NT2/D1 (cell line): Measurements from ENCODE around the gene AEBP1.

Experiments used
- SUZ12 ChIP-seq: IDR thresholded peaks from 2 replicates; pipeline ENCODE4 v1.6.1; 2011; ENCODE audit not compliant: insufficient read length, insufficient read depth; ENCODE audit errors: extremely low read depth
- YY1 ChIP-seq: IDR thresholded peaks from 2 replicates; pipeline ENCODE4 v1.6.1; 2011; ENCODE audit not compliant: insufficient read length, insufficient read depth
- ZNF274 ChIP-seq: IDR thresholded peaks from 2 replicates; pipeline ENCODE4 v1.6.1; 2011; ENCODE audit warnings: mild to moderate bottlenecking, low read depth, low read length

DNA sequence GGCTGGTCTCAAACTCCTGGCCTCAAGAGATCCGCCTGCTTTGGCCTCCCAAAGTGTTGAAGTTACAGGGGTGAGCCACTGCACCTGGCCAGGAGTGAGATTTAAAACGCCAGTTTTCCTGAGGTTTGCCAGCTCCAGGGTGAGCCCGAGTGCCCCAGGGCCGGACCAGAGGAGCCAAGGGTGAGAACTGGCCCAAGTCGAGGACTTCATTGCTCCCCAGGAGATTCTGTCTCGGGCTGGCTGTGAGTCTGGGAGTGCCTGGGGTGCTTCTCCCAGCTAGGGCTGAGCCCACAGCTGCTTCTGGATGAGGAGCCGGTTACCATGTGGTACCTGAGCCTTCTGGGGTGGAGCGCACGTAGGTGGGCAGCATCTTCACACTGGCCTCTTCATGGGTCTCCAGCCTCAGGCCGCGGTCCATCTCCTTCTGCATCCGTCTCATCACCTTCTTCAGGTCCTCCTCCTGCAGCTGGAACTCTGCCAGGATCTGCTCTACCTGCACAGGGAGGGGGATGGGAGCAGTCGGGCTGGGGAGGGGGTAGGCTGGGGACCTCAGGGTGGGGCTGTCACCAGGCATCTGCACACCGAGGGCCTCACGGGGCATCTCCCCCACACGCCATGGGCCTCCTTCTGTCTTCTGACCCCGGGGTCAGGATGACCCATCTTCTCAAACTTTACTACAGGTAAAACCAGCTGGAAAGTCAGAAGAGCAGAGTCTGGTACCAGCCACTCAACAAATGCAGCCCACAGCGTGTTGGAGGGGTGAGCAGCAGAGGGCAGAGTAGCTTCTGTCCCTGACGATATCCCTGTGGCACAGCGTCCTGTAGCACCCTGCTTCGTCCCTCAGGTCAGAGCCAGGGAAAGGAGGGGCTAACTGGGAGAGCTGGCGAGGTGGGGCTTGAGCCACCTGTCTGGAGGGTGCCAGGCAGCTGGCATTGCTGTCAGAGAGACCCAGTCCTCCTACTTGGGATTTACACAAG is 49.1 kb downstream of the AEBP1 start:
- TF ChIP-seq YY1: no peak
- no peak for TF ChIP-seq ZNF274
- no peak for TF ChIP-seq SUZ12
